GM12892 (cell line): ENCODE results near the gene PCP2.

Experiments used
- POLR2A ChIP-seq: IDR thresholded peaks from 2 replicates; pipeline ENCODE4 v1.6.1; 2011; ENCODE audit warnings: low read depth, low read length, control low read depth
- POLR2AphosphoS5 ChIP-seq: IDR thresholded peaks from 2 replicates; pipeline ENCODE4 v1.6.1; 2011; ENCODE audit warnings: low read depth, low read length, control low read depth
- TAF1 ChIP-seq: IDR thresholded peaks from 2 replicates; pipeline ENCODE4 v1.6.1; 2011; ENCODE audit warnings: low read depth, mild to moderate bottlenecking, control low read depth, low read length, borderline replicate concordance

DNA sequence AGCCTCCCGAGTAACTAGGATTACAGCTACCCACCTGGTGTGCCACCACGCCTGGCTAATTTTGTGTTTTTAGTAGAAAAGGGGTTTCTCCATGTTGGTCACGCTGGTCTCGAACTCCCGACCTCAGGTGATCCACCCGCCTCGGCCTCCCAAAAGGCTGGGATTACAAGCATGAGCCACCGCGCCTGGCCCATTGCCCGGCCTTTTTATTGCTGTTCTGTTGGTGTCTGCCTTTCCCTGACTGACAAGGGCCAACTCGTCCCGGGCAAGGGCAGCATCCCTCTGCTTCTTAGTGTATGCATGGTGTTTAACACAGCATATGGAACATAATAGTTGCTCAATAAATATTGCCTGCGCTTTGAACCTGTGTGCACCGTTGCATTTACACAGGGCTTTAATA, 29.1 kb upstream of the PCP2 start:
- TF ChIP-seq TAF1, result no peak
- no peak for TF ChIP-seq POLR2A
- TF ChIP-seq POLR2AphosphoS5, result no peak
